Uterus (tissue), 2 donors: Measurements from ENCODE around the gene GPATCH4.

Experiments used
- CTCF ChIP-seq, 4 experiments: fragments of 200-600 bp in 2 of 4; fragments of 450-650 bp in 2 of 4; sonication (generic) in 2 of 4; IDR thresholded peaks; one replicate each; pipeline ENCODE4 v1.5.1; 2016 to 2019; ENCODE audit warnings: antibody characterized with exemption in 4 of 4, mild to moderate bottlenecking in 2 of 4, moderate library complexity in 1 of 4
- POLR2A ChIP-seq, 2 donors: fragments of 450-650 bp; IDR thresholded peaks; one replicate each; pipeline ENCODE4 v1.6.1; 2016; ENCODE audit warnings: antibody characterized with exemption in 2 of 2, mild to moderate bottlenecking in 1 of 2, moderate library complexity in 1 of 2

- TF ChIP-seq POLR2A (IDR thresholded peaks at IDR 0.05) (no peak), CTCF (IDR thresholded peaks at IDR 0.05) (no peak)
These were observed 40.6 kb downstream of the GPATCH4 start for GRCh38 chr1:156560585-156561163.
